Endothelial cell of umbilical vein (primary cell): ENCODE data around the gene LEUTX. TPM values are rescaled to one million over a fixed set of nuclear protein-coding genes. Genes with fewer than 3 reads are reported as not detected.

Experiments
- BruUV-seq: library from RNA; stranded (reverse); fragments of 400-500 nt; replicated peaks from 2 replicates; lab custom pipeline; 2021; lab: Mats Ljungman, UMichigan
- CTCF ChIA-PET: fragments of 300-600, 350-600 bp; sonication (Branson Sonifier 250); formaldehyde crosslinking; loops from one replicate; lab custom pipeline; 2021; ENCODE audit warnings: antibody characterized with exemption, inconsistent platforms; lab: Charles Lee
- POLR2A ChIA-PET: fragments of 300-600, 350-600 bp; sonication (Branson Sonifier 250); formaldehyde crosslinking; loops from one replicate; lab custom pipeline; 2021; ENCODE audit warnings: antibody characterized with exemption, inconsistent platforms; lab: Charles Lee
- DNase-seq: peaks from one replicate; pipeline ENCODE4 v3.0.0-alpha.2; 2011; ENCODE audit warnings: low read depth, low spot score
- FAIRE-seq: peaks from 2 replicates; lab custom pipeline; 2011; peaks lifted over from hg19 to GRCh38; lab: Jason Lieb, UNC
- H2AFZ ChIP-seq: 2 replicates; pipeline ENCODE4 v1.6.0; 2012; ENCODE audit warnings: low read depth, low read length, control low read depth, inconsistent platforms
- H3K27ac ChIP-seq: 2 replicates; pipeline ENCODE4 v1.5.1; 2011; ENCODE audit warnings: low read depth, mild to moderate bottlenecking, control low read depth, low read length, moderate library complexity; ENCODE audit not compliant: insufficient read depth
- H3K27me3 ChIP-seq, 2 experiments: 2 replicates each; pipeline versions ENCODE4 v1.6.0 to v1.6.1; 2011; ENCODE audit warnings: low read length in 2 of 2, mixed read lengths in 1 of 2; ENCODE audit not compliant: control insufficient read depth in 2 of 2, insufficient read depth in 2 of 2
- H3K36me3 ChIP-seq, 2 experiments: 2 replicates in 1 of 2; 3 replicates in 1 of 2; pipeline ENCODE4 v1.5.1; 2011; ENCODE audit warnings: low read length in 2 of 2, mild to moderate bottlenecking in 1 of 2, moderate library complexity in 1 of 2; ENCODE audit not compliant: control insufficient read depth in 2 of 2, insufficient read depth in 2 of 2; ENCODE audit errors: extremely low read depth in 1 of 2
- H3K4me1 ChIP-seq: 3 replicates; pipeline ENCODE4 v1.5.1; 2011; ENCODE audit warnings: mild to moderate bottlenecking, low read length; ENCODE audit not compliant: control insufficient read depth, insufficient read depth; ENCODE audit errors: extremely low read depth
- H3K4me2 ChIP-seq: 2 replicates; pipeline ENCODE4 v1.6.1; 2011; ENCODE audit warnings: low read length, control low read depth, mixed read lengths; ENCODE audit not compliant: insufficient read depth
- H3K4me3 ChIP-seq, 3 experiments: fragments of 200-600 bp in 1 of 3; sonication (generic), shearing (Covaris generic) in 1 of 3; replicated peaks in 1 of 3; 2 replicates each; pipeline ENCODE4 v1.5.1; 2011 to 2016; ENCODE audit warnings: control low read depth in 3 of 3, low read length in 3 of 3, mild to moderate bottlenecking in 2 of 3, inconsistent platforms in 1 of 3, low read depth in 1 of 3, moderate library complexity in 1 of 3; ENCODE audit not compliant: insufficient read depth in 1 of 3
- H3K79me2 ChIP-seq: 2 replicates; pipeline ENCODE4 v1.6.0; 2012; ENCODE audit warnings: low read length, inconsistent platforms; ENCODE audit not compliant: control insufficient read depth, insufficient read depth
- H3K9ac ChIP-seq: replicated peaks from 2 replicates; pipeline ENCODE3; 2011; ENCODE audit warnings: low read length, control low read depth; ENCODE audit not compliant: insufficient read depth; ENCODE audit errors: extremely low read depth
- H3K9me1 ChIP-seq: replicated peaks from 3 replicates; pipeline ENCODE4 v1.6.0; 2011; ENCODE audit warnings: mild to moderate bottlenecking, low read length; ENCODE audit not compliant: control insufficient read depth, insufficient read depth; ENCODE audit errors: extremely low read depth
- H3K9me3 ChIP-seq: replicated peaks from 2 replicates; pipeline ENCODE4 v1.5.1; 2012; ENCODE audit warnings: low read length, inconsistent platforms; ENCODE audit not compliant: control insufficient read depth, insufficient read depth
- H4K20me1 ChIP-seq: replicated peaks from 2 replicates; pipeline ENCODE3; 2011; ENCODE audit warnings: mild to moderate bottlenecking, low read length; ENCODE audit not compliant: control insufficient read depth, insufficient read depth; ENCODE audit errors: extremely low read depth
- CTCF ChIP-seq, 2 donors: IDR thresholded peaks; 1 replicate in 1 of 2; 2 replicates in 1 of 2; pipeline ENCODE4 v1.5.1; 2011; ENCODE audit warnings: low read length in 2 of 2, mild to moderate bottlenecking in 2 of 2, moderate library complexity in 2 of 2, control low read depth in 1 of 2, inconsistent platforms in 1 of 2, low read depth in 1 of 2; ENCODE audit not compliant: insufficient read depth in 1 of 2; ENCODE audit errors: extremely low read depth in 1 of 2
- EZH2 ChIP-seq: IDR thresholded peaks from 2 replicates; pipeline ENCODE4 v1.6.1; 2012; ENCODE audit warnings: borderline replicate concordance, low read depth, mild to moderate bottlenecking, moderate library complexity, low read length, inconsistent platforms; ENCODE audit not compliant: severe bottlenecking
- FOS ChIP-seq: IDR thresholded peaks from 2 replicates; pipeline ENCODE4 v1.6.1; 2011; ENCODE audit warnings: mild to moderate bottlenecking, low read length, moderate library complexity, borderline replicate concordance; ENCODE audit not compliant: insufficient read depth
- GATA2 ChIP-seq: IDR thresholded peaks from 2 replicates; pipeline ENCODE4 v1.7.0; 2011; ENCODE audit warnings: low read depth, mild to moderate bottlenecking, moderate library complexity, mixed read lengths, low read length; ENCODE audit not compliant: insufficient read length, insufficient read depth
- JUN ChIP-seq: IDR thresholded peaks from 2 replicates; pipeline ENCODE4 v1.6.1; 2011; ENCODE audit warnings: borderline replicate concordance, low read depth; ENCODE audit not compliant: insufficient read length, insufficient read depth
- MAX ChIP-seq: IDR thresholded peaks from 2 replicates; pipeline ENCODE4 v1.6.1; 2011; ENCODE audit not compliant: insufficient read depth, insufficient read length
- MYC ChIP-seq: IDR thresholded peaks from one replicate; pipeline ENCODE4 v1.6.1; 2011; ENCODE audit warnings: mild to moderate bottlenecking, low read depth, low read length
- POLR2A ChIP-seq: IDR thresholded peaks from 2 replicates; pipeline ENCODE4 v1.6.1; 2012; ENCODE audit warnings: low read depth, mild to moderate bottlenecking, control low read depth, low read length
- POLR2AphosphoS5 ChIP-seq: IDR thresholded peaks from 2 replicates; pipeline ENCODE4 v1.6.1; 2012; ENCODE audit warnings: low read depth, mild to moderate bottlenecking, control low read depth, low read length, moderate library complexity; ENCODE audit not compliant: insufficient read depth
- dilution Hi-C: fragments of 300-500 bp; cut with MboI; formaldehyde crosslinking; loops from one replicate; pipeline ENCODE4 v1.15.0; 2019; ENCODE audit warnings: low sequenced_read_pairs; ENCODE audit not compliant: extremely low pct_ligation_motif_present
- intact Hi-C: fragments of 100-400 bp; cut with micrococcal nuclease; formaldehyde crosslinking; loops from one replicate; pipeline ENCODE4 v1.10.0; 2022
- polyA plus RNA-seq, 4 experiments: library from polyadenylated mRNA; depleted of rRNA in 3 of 4; stranded (reverse) in 3 of 4; unstranded in 1 of 4; fragments of >200 nt; gene quantifications; 2 replicates each; pipeline versions ENCODE4 v1.2.1 to v1.2.3, GENCODE V29; 2011 to 2012; ENCODE audit warnings: missing spikeins in 1 of 4
- total RNA-seq: library from RNA; stranded (reverse); gene quantifications from 2 replicates; pipeline ENCODE4 v1.2.3, GENCODE V29; 2021

Gene LEUTX
- total and polyA plus RNA-seq, 2 donors (not counting 3 experiments of a cell fraction or from before 2014, with no cell fraction given) = not detected

- BruUV-seq = no TSS peak
- Histone ChIP-seq H3K79me2 (no peaks in the 10 kb centered on the region), H3K27me3 (peaks cover 0 to 2% of the 10 kb centered on the region in 2 experiments), H2AFZ (no peak overlapping the region), H3K27ac (no peak overlapping the region), H3K4me3 (no peak overlapping the region), H3K9ac (no peak overlapping the region), H4K20me1 (no peaks in the 10 kb centered on the region), H3K4me1 (no peaks in the 10 kb centered on the region), H3K36me3 (no peaks in the 10 kb centered on the region), H3K9me3 (no peaks in the 10 kb centered on the region), H3K4me2 (no peak overlapping the region), H3K9me1 (no peaks in the 10 kb centered on the region)
- dilution Hi-C loops = no loop called here
- no peak for DNase-seq
- no peak for FAIRE-seq
- ChIA-PET CTCF (no interaction called here), POLR2A (no interaction called here)
- no peak for TF ChIP-seq FOS
- no peak for TF ChIP-seq MYC
- no peak for TF ChIP-seq POLR2AphosphoS5
- TF ChIP-seq GATA2 = no peak
- TF ChIP-seq EZH2 = no peak
- no peak for TF ChIP-seq JUN
- no peak for TF ChIP-seq CTCF (IDR thresholded peaks at IDR 0.05; ENCODE audit: extremely low read depth in 1 of 2, insufficient read depth in 1 of 2, low read depth in 1 of 2, low read length in 2 of 2)
- no peak for TF ChIP-seq MAX
- TF ChIP-seq POLR2A = no peak
- intact Hi-C loops = no loop called here
Measured at GRCh38 chr19:39746836-39747529, 31.7 kb upstream of the LEUTX start.
